Tibial nerve (tissue), 4 donors: ENCODE results near the gene UBXN10. TPM values are rescaled to one million over a fixed set of nuclear protein-coding genes. Genes with fewer than 3 reads are reported as not detected.
"Not testable (repeated sequence)": the region's sequence is repeated elsewhere in the genome, so short reads cannot be mapped to it uniquely, and the experiment has no call there.

Experiments
- DNase-seq, 2 donors: peaks; one replicate each; pipeline ENCODE4 v3.0.0-alpha.2; 2019; ENCODE audit warnings: low spot score in 2 of 2
- H3K27ac ChIP-seq, 4 donors: fragments of 200-600 bp; sonication (generic) in 3 of 4; one replicate each; pipeline ENCODE4 v1.5.1; 2017 to 2019; ENCODE audit warnings: mild to moderate bottlenecking in 1 of 4
- H3K27me3 ChIP-seq, 2 donors: fragments of 200-600 bp; sonication (generic) in 1 of 2; one replicate each; pipeline versions ENCODE4 v1.5.1 to v1.6.0; 2017 to 2019
- H3K36me3 ChIP-seq, 3 donors: fragments of 200-600 bp; sonication (generic); one replicate each; pipeline ENCODE4 v1.5.1; 2018 to 2019
- H3K4me1 ChIP-seq, 4 donors: fragments of 200-600 bp; sonication (generic) in 3 of 4; one replicate each; pipeline ENCODE4 v1.5.1; 2017 to 2019
- H3K4me3 ChIP-seq, 4 donors: fragments of 200-600 bp; sonication (generic) in 3 of 4; one replicate each; pipeline ENCODE4 v1.5.1; 2017 to 2019; ENCODE audit warnings: mild to moderate bottlenecking in 1 of 4, moderate library complexity in 1 of 4
- H3K9me3 ChIP-seq, 4 donors: fragments of 200-600 bp; sonication (generic) in 3 of 4; one replicate each; pipeline ENCODE4 v1.5.1; 2017 to 2019
- EP300 ChIP-seq, 2 donors: sonication (generic); formaldehyde crosslinking; IDR thresholded peaks; one replicate each; pipeline ENCODE4 v1.6.1; 2017; ENCODE audit warnings: antibody characterized with exemption in 2 of 2, mild to moderate bottlenecking in 1 of 2
- POLR2A ChIP-seq, 2 donors: fragments of 450-650 bp; IDR thresholded peaks; one replicate each; pipeline ENCODE4 v1.6.1; 2017; ENCODE audit warnings: antibody characterized with exemption in 2 of 2, mild to moderate bottlenecking in 2 of 2, moderate library complexity in 2 of 2
- WGBS, 2 donors: methylation state at CpG; one replicate each; pipeline ENCODE4 v1.1.5; 2018; 5-methylcytosine and 5-hydroxymethylcytosine counted together
- total RNA-seq, 4 donors: library from RNA; depleted of rRNA; stranded (reverse); fragments of >200 nt; gene quantifications; one replicate each; pipeline ENCODE4 v1.1.0, GENCODE V29; 2016
- TF ChIP-seq, protein P1 (sequence below), 5 experiments: fragments of 200-600 bp in 3 of 5; fragments of 450-650 bp in 2 of 5; sonication (generic) in 3 of 5; IDR thresholded peaks; one replicate each; pipeline ENCODE4 v1.5.1; 2016 to 2019; ENCODE audit warnings: antibody characterized with exemption in 5 of 5, mild to moderate bottlenecking in 3 of 5, moderate library complexity in 2 of 5

UBXN10 gene
- total RNA-seq, 4 donors from 2014 or later, result under 0.01 to 0.84 (median 0.41) TPM

GRCh38 chr1:20215716-20216115 lies 29.8 kb downstream of the UBXN10 start:
- H3K27ac ChIP-seq, result no peak overlapping the region
- DNase-seq, result no peak
- no peaks in the 10 kb centered on the region for H3K36me3 ChIP-seq
- peaks cover 0 to 64% of the 10 kb centered on the region in 2 donors for H3K27me3 ChIP-seq
- no peak for TF ChIP-seq EP300 (IDR thresholded peaks at IDR 0.05)
- TF ChIP-seq POLR2A (IDR thresholded peaks at IDR 0.05), result no peak
- TF ChIP-seq, protein P1, sequence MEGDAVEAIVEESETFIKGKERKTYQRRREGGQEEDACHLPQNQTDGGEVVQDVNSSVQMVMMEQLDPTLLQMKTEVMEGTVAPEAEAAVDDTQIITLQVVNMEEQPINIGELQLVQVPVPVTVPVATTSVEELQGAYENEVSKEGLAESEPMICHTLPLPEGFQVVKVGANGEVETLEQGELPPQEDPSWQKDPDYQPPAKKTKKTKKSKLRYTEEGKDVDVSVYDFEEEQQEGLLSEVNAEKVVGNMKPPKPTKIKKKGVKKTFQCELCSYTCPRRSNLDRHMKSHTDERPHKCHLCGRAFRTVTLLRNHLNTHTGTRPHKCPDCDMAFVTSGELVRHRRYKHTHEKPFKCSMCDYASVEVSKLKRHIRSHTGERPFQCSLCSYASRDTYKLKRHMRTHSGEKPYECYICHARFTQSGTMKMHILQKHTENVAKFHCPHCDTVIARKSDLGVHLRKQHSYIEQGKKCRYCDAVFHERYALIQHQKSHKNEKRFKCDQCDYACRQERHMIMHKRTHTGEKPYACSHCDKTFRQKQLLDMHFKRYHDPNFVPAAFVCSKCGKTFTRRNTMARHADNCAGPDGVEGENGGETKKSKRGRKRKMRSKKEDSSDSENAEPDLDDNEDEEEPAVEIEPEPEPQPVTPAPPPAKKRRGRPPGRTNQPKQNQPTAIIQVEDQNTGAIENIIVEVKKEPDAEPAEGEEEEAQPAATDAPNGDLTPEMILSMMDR (IDR thresholded peaks at IDR 0.05), result no peak
- H3K4me3 ChIP-seq, result no peak overlapping the region
- peaks cover 0 to 11% (median 6%) of the 10 kb centered on the region in 4 donors for H3K4me1 ChIP-seq
- WGBS, 2 donors, result 67 to 78% methylated on average over 6 of the region's 6 CpGs
- no peaks in the 10 kb centered on the region for H3K9me3 ChIP-seq

GRCh38 chr1:20216574-20216973 lies 30.7 kb downstream of the UBXN10 start:
- TF ChIP-seq EP300 (IDR thresholded peaks at IDR 0.05), result no peak
- TF ChIP-seq, protein P1 (IDR thresholded peaks at IDR 0.05), result peak in 1 of 5 experiments; percentile 7
- no peak for DNase-seq
- WGBS, 2 donors, result 83 to 93% methylated on average over 1 of the region's 1 CpG
- Histone ChIP-seq H3K36me3 (no peaks in the 10 kb centered on the region), H3K4me1 (peaks cover 0 to 11% (median 6%) of the 10 kb centered on the region in 4 donors), H3K9me3 (no peaks in the 10 kb centered on the region), H3K4me3 (no peak overlapping the region), H3K27me3 (peaks cover 0 to 72% of the 10 kb centered on the region in 2 donors), H3K27ac (no peak overlapping the region)

DNA sequence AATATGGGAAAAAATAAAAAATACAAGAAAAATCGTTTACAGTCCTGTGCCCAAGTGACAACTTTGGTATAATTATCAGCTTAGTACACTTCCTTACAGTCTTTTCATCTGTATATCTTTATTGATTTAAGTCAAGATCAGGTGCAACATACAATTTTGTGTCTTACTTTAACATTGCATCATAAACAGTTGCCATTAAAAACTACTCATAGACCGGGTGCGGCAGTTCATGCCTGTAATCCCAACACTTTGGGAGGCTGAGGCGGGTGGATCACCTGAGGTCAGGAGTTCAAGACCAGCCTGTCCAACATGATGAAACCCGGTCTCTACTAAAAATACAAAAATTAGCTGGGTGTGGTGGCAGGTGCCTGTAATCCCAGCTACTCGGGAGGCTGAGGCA lies 33.2 kb downstream of the UBXN10 start:
- H3K4me3 ChIP-seq, H3K4me1 ChIP-seq, H3K36me3 ChIP-seq, H3K27ac ChIP-seq, H3K9me3 ChIP-seq, DNase-seq: not testable (repeated sequence)
- H3K27me3 ChIP-seq, result peaks cover 0 to 85% of the 10 kb centered on the region in 2 donors
- WGBS, 2 donors, result 86 to 93% methylated on average over 6 of the region's 6 CpGs

- TF ChIP-seq POLR2A (IDR thresholded peaks at IDR 0.05) (no peak), EP300 (IDR thresholded peaks at IDR 0.05) (no peak)
- TF ChIP-seq, protein P1 (IDR thresholded peaks at IDR 0.05), result no peak
- H3K4me1 ChIP-seq, result no peaks in the 10 kb centered on the region
- WGBS, 2 donors, result 23 to 31% methylated on average over 5 of the region's 5 CpGs
- H3K27me3 ChIP-seq, result peaks cover 0 to 78% of the 10 kb centered on the region in 2 donors
- no peak for DNase-seq
- H3K4me3 ChIP-seq, result no peak overlapping the region
- no peaks in the 10 kb centered on the region for H3K36me3 ChIP-seq
- no peaks in the 10 kb centered on the region for H3K9me3 ChIP-seq
- H3K27ac ChIP-seq, result no peak overlapping the region
Measured at GRCh38 chr1:20220036-20220435, 34.1 kb downstream of the UBXN10 start.

GRCh38 chr1:20223106-20223505 lies 37.2 kb downstream of the UBXN10 start:
- no peak overlapping the region for H3K27ac ChIP-seq
- WGBS, 2 donors, result 77 to 98% methylated on average over 2 of the region's 2 CpGs
- TF ChIP-seq, protein P1 (IDR thresholded peaks at IDR 0.05), result no peak
- no peak for TF ChIP-seq POLR2A (IDR thresholded peaks at IDR 0.05)
- TF ChIP-seq EP300 (IDR thresholded peaks at IDR 0.05), result no peak
- DNase-seq, result no peak
- no peaks in the 10 kb centered on the region for H3K36me3 ChIP-seq
- H3K4me3 ChIP-seq, result no peak overlapping the region
- H3K4me1 ChIP-seq, result no peaks in the 10 kb centered on the region
- H3K27me3 ChIP-seq, result peaks cover 0 to 89% of the 10 kb centered on the region in 2 donors
- no peaks in the 10 kb centered on the region for H3K9me3 ChIP-seq
